Fibroblast of the aortic adventitia (primary cell): ENCODE data around the gene NOD2. TPM values are rescaled to one million over a fixed set of nuclear protein-coding genes. Genes with fewer than 3 reads are reported as not detected.

Experiments
- DNase-seq: peaks from one replicate; pipeline ENCODE4 v3.0.0-alpha.2; 2010; ENCODE audit warnings: low read depth
- H3K4me3 ChIP-seq: 2 replicates; pipeline ENCODE4 v1.5.1; 2011; ENCODE audit warnings: low read depth, mild to moderate bottlenecking, control low read depth, low read length, moderate library complexity
- CTCF ChIP-seq: IDR thresholded peaks from 2 replicates; pipeline ENCODE4 v1.5.1; 2011; ENCODE audit warnings: mild to moderate bottlenecking, low read length, control low read depth, inconsistent platforms; ENCODE audit not compliant: insufficient read depth
- total RNA-seq: library from RNA; depleted of rRNA; stranded (reverse); fragments of >200 nt; gene quantifications from 2 replicates; pipeline ENCODE4 v1.2.3, GENCODE V29; 2012; ENCODE audit warnings: low replicate concordance

The NOD2 gene
- total RNA-seq, 1 donor, result not detected

GRCh38 chr16:50652836-50653425, 40.5 kb upstream of the NOD2 start:
- DNase-seq, result no peak
- H3K4me3 ChIP-seq, result no peak overlapping the region
- TF ChIP-seq CTCF, result no peak

- no peak for DNase-seq
- no peak overlapping the region for H3K4me3 ChIP-seq
- TF ChIP-seq CTCF, result no peak
These were observed 39.5 kb upstream of the NOD2 start for GRCh38 chr16:50653633-50654519.

GRCh38 chr16:50655558-50656055, 37.8 kb upstream of the NOD2 start:
- no peak for TF ChIP-seq CTCF
- DNase-seq, result no peak
- H3K4me3 ChIP-seq, result no peak overlapping the region

- DNase-seq, result peak; percentile 16
- H3K4me3 ChIP-seq, result no peak overlapping the region
- no peak for TF ChIP-seq CTCF
These were observed 36.2 kb upstream of the NOD2 start for GRCh38 chr16:50657241-50657640.

GRCh38 chr16:50659806-50660205, 33.6 kb upstream of the NOD2 start:
- H3K4me3 ChIP-seq, result no peak overlapping the region
- DNase-seq, result no peak
- TF ChIP-seq CTCF, result no peak

DNA sequence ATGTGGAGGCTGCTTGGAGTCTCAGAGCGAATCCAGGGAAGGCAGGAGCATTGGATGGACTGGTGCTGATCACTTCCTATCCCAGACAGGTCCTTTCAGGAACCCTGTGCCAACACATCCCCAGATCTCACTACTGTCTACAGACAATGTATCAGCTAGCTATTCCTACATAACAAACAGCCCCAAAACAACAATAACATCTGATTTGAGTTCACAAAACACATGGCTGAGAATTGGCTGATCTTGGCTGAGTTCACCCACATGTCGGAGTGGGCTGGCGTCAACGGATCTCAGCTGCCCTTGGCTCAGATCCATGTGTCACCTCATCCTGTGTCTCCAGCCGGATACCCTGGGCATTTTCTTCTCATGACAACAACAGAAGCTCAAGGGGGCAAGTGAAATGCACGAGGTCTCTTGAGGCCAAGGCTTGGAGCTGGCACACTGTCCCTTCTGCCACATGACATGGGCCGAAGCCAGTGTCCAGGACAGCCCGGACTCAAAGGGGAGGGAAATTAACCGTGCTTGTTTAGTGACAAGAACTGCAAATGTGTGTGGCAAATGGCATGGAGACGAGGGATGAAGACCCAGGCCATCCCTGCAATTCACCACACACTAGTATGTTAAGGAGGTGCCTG, 31.0 kb upstream of the NOD2 start:
- no peak for DNase-seq
- no peak overlapping the region for H3K4me3 ChIP-seq
- no peak for TF ChIP-seq CTCF
